Smooth muscle cell (in vitro differentiated cells): ENCODE results near the gene RADIL. TPM values are rescaled to one million over a fixed set of nuclear protein-coding genes. Genes with fewer than 3 reads are reported as not detected.

Experiments
- DNase-seq: peaks from one replicate; lab custom pipeline; 2025; ENCODE audit not compliant: unreplicated experiment; lab: John Stamatoyannopoulos, UW
- H2AFZ ChIP-seq: fragments of 200-600 bp; sonication (generic); 2 replicates; pipeline ENCODE4 v1.6.0; 2016; ENCODE audit warnings: antibody characterized with exemption, low read depth, mild to moderate bottlenecking
- H3F3A ChIP-seq: fragments of 200-600 bp; sonication (generic); 2 replicates; pipeline ENCODE4 v1.6.0; 2017; ENCODE audit warnings: antibody characterized with exemption, low read depth
- H3K27ac ChIP-seq: fragments of 200-600 bp; sonication (generic); 2 replicates; pipeline ENCODE4 v1.5.1; 2016; ENCODE audit warnings: low read depth, mild to moderate bottlenecking
- H3K27me3 ChIP-seq: fragments of 200-600 bp; sonication (generic); 2 replicates; pipeline ENCODE4 v1.6.1; 2016; ENCODE audit warnings: low read depth, mild to moderate bottlenecking
- H3K36me3 ChIP-seq: fragments of 200-600 bp; sonication (generic); 2 replicates; pipeline ENCODE4 v1.5.1; 2016; ENCODE audit warnings: low read depth
- H3K4me1 ChIP-seq: fragments of 200-600 bp; sonication (generic); 2 replicates; pipeline ENCODE4 v1.5.1; 2016; ENCODE audit warnings: low read depth
- H3K4me2 ChIP-seq: fragments of 200-600 bp; sonication (generic); 2 replicates; pipeline ENCODE4 v1.6.0; 2016; ENCODE audit warnings: mild to moderate bottlenecking
- H3K4me3 ChIP-seq: fragments of 200-600 bp; sonication (generic); 2 replicates; pipeline ENCODE4 v1.5.1; 2016; ENCODE audit warnings: mild to moderate bottlenecking
- H3K79me2 ChIP-seq: fragments of 200-600 bp; sonication (generic); 2 replicates; pipeline ENCODE4 v1.6.0; 2016; ENCODE audit warnings: low read depth, mild to moderate bottlenecking
- H3K9ac ChIP-seq: fragments of 200-600 bp; sonication (generic); 2 replicates; pipeline ENCODE4 v1.6.0; 2016; ENCODE audit warnings: low read depth
- H3K9me3 ChIP-seq: fragments of 200-600 bp; sonication (generic); replicated peaks from 2 replicates; pipeline ENCODE4 v1.5.1; 2016; ENCODE audit warnings: low read depth
- H4K20me1 ChIP-seq: fragments of 200-600 bp; sonication (generic); 2 replicates; pipeline ENCODE4 v1.6.0; 2016; ENCODE audit warnings: low read depth
- CTCF ChIP-seq: fragments of 200-600 bp; sonication (generic); IDR thresholded peaks from 2 replicates; pipeline ENCODE4 v1.5.1; 2017; ENCODE audit warnings: borderline replicate concordance, mild to moderate bottlenecking, antibody characterized with exemption; ENCODE audit not compliant: insufficient read depth, poor library complexity, severe bottlenecking
- WGBS: methylation state at CpG from one replicate; pipeline ENCODE4 v1.1.7; 2016; ENCODE audit warnings: low lambda C conversion rate; 5-methylcytosine and 5-hydroxymethylcytosine counted together
- polyA plus RNA-seq: library from polyadenylated mRNA; unstranded; fragments of >200 nt; fragmentation: Nextera tagmentation; extraction: Ambion mirVana; gene quantifications from 2 replicates; pipeline ENCODE4 v1.2.1, GENCODE V29; 2016
- total RNA-seq: library from RNA; depleted of rRNA; stranded (reverse); fragments of >200 nt; gene quantifications from 2 replicates; pipeline ENCODE4 v1.2.3, GENCODE V29; 2014

Gene RADIL
- total and polyA plus RNA-seq, 2 experiments from 2014 or later, result 4.7 to 10.7 TPM

GRCh38 chr7:4790516-4790991 lies 93.0 kb downstream of the RADIL start:
- Histone ChIP-seq H3K36me3 (no peaks in the 10 kb centered on the region), H3K9ac (no peak overlapping the region), H3K27ac (no peak overlapping the region), H3K9me3 (no peaks in the 10 kb centered on the region), H2AFZ (no peak overlapping the region), H3K27me3 (no peaks in the 10 kb centered on the region), H3K4me2 (no peak overlapping the region), H3K4me3 (no peak overlapping the region), H3F3A (no peaks in the 10 kb centered on the region), H3K79me2 (no peaks in the 10 kb centered on the region), H4K20me1 (no peaks in the 10 kb centered on the region), H3K4me1 (no peaks in the 10 kb centered on the region)
- WGBS, result 96% methylated on average over 24 of the region's 24 CpGs
- DNase-seq, result no peak
- TF ChIP-seq CTCF, result no peak

GRCh38 chr7:4790078-4790465 lies 93.4 kb downstream of the RADIL start:
- no peaks in the 10 kb centered on the region for H3K36me3 ChIP-seq
- no peak overlapping the region for H3K9ac ChIP-seq
- no peaks in the 10 kb centered on the region for H3K9me3 ChIP-seq
- no peak for DNase-seq
- no peak overlapping the region for H3K4me3 ChIP-seq
- WGBS, result 95% methylated on average over 8 of the region's 9 CpGs
- H3K4me2 ChIP-seq, result no peak overlapping the region
- H3F3A ChIP-seq, result no peaks in the 10 kb centered on the region
- H3K79me2 ChIP-seq, result no peaks in the 10 kb centered on the region
- no peak for TF ChIP-seq CTCF
- no peak overlapping the region for H2AFZ ChIP-seq
- no peaks in the 10 kb centered on the region for H3K27me3 ChIP-seq
- no peaks in the 10 kb centered on the region for H4K20me1 ChIP-seq
- no peaks in the 10 kb centered on the region for H3K4me1 ChIP-seq
- no peak overlapping the region for H3K27ac ChIP-seq

GRCh38 chr7:4789194-4790077 lies 94.1 kb downstream of the RADIL start:
- no peak overlapping the region for H3K9ac ChIP-seq
- no peaks in the 10 kb centered on the region for H3K9me3 ChIP-seq
- no peak for TF ChIP-seq CTCF
- no peak overlapping the region for H2AFZ ChIP-seq
- no peak overlapping the region for H3K27ac ChIP-seq
- H3K4me1 ChIP-seq, result no peaks in the 10 kb centered on the region
- no peaks in the 10 kb centered on the region for H4K20me1 ChIP-seq
- no peak overlapping the region for H3K4me3 ChIP-seq
- H3K79me2 ChIP-seq, result no peaks in the 10 kb centered on the region
- no peaks in the 10 kb centered on the region for H3K27me3 ChIP-seq
- no peak for DNase-seq
- H3K4me2 ChIP-seq, result no peak overlapping the region
- WGBS, result 95% methylated on average over 25 of the region's 26 CpGs
- H3F3A ChIP-seq, result no peaks in the 10 kb centered on the region
- no peaks in the 10 kb centered on the region for H3K36me3 ChIP-seq
